Ishikawa (cell line): ENCODE measurements around the gene SRBD1.

Source experiments
- CEBPB ChIP-seq: IDR thresholded peaks from 2 replicates; pipeline ENCODE4 v1.6.1; 2012
- FOXM1 ChIP-seq: IDR thresholded peaks from 2 replicates; pipeline ENCODE4 v1.6.1; 2012; ENCODE audit warnings: low read depth, borderline replicate concordance
- MAX ChIP-seq: IDR thresholded peaks from 2 replicates; pipeline ENCODE4 v1.6.1; 2012
- NFIC ChIP-seq: IDR thresholded peaks from 2 replicates; pipeline ENCODE4 v1.6.1; 2012
- RAD21 ChIP-seq: IDR thresholded peaks from 2 replicates; pipeline ENCODE4 v1.6.1; 2012; ENCODE audit warnings: low read depth
- TAF1 ChIP-seq: IDR thresholded peaks from 2 replicates; pipeline ENCODE4 v1.6.1; 2012; ENCODE audit warnings: low read depth, mild to moderate bottlenecking
- TCF12 ChIP-seq: IDR thresholded peaks from 2 replicates; pipeline ENCODE4 v1.6.1; 2012; ENCODE audit warnings: low read depth
- USF1 ChIP-seq: IDR thresholded peaks from 2 replicates; pipeline ENCODE4 v1.6.1; 2012
- TF ChIP-seq, protein P1 (sequence below): IDR thresholded peaks from 2 replicates; pipeline ENCODE4 v1.6.1; 2012; ENCODE audit warnings: low read depth, mild to moderate bottlenecking

DNA sequence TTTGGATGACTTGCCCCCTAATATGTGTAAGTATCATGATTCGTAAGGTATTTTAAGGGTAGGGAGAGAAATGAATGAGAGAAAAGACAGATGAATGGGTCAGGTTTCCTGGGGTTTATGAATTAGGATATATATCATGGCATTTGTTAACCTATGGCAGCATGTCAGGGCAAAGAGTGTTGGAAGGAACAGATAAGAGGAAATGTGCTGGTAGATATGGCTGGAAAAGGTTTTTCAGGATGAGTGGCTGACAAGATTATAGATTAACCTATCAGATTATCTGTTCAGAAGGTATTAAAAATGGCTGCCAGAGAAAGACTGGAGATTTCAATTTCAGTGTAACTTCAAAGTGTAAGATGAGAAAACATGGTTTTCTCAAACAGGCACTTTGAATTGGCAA is 67.8 kb downstream of the SRBD1 start:
- TF ChIP-seq USF1 (no peak), CEBPB (no peak), NFIC (no peak), FOXM1 (no peak), MAX (no peak), TCF12 (no peak), TAF1 (no peak), RAD21 (no peak)
- TF ChIP-seq, protein P1, sequence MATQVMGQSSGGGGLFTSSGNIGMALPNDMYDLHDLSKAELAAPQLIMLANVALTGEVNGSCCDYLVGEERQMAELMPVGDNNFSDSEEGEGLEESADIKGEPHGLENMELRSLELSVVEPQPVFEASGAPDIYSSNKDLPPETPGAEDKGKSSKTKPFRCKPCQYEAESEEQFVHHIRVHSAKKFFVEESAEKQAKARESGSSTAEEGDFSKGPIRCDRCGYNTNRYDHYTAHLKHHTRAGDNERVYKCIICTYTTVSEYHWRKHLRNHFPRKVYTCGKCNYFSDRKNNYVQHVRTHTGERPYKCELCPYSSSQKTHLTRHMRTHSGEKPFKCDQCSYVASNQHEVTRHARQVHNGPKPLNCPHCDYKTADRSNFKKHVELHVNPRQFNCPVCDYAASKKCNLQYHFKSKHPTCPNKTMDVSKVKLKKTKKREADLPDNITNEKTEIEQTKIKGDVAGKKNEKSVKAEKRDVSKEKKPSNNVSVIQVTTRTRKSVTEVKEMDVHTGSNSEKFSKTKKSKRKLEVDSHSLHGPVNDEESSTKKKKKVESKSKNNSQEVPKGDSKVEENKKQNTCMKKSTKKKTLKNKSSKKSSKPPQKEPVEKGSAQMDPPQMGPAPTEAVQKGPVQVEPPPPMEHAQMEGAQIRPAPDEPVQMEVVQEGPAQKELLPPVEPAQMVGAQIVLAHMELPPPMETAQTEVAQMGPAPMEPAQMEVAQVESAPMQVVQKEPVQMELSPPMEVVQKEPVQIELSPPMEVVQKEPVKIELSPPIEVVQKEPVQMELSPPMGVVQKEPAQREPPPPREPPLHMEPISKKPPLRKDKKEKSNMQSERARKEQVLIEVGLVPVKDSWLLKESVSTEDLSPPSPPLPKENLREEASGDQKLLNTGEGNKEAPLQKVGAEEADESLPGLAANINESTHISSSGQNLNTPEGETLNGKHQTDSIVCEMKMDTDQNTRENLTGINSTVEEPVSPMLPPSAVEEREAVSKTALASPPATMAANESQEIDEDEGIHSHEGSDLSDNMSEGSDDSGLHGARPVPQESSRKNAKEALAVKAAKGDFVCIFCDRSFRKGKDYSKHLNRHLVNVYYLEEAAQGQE, result no peak
